HepG2 (cell line): ENCODE data around the gene HDAC5. TPM values are rescaled to one million over a fixed set of nuclear protein-coding genes. Genes with fewer than 3 reads are reported as not detected.

Experiments
- ATAC-seq: fragments of 200-7000 bp; cut with Tn5 transposase; 3 replicates; pipeline ENCODE4 v1.9.1; 2020; ENCODE audit warnings: mild to moderate bottlenecking, moderate library complexity
- BruUV-seq: library from RNA; stranded (reverse); fragments of 400-500 nt; replicated peaks from 2 replicates; lab custom pipeline; 2021; lab: Mats Ljungman, UMichigan
- CTCF ChIA-PET: fragments of 300-600 bp; formaldehyde crosslinking; extraction: SDS; loops from one replicate; lab custom pipeline; 2021; ENCODE audit warnings: low total read pairs, inconsistent platforms, low intra/inter-chr PET ratio; lab: Yijun Ruan, JAX
- POLR2A ChIA-PET: fragments of 350-600 bp; sonication (Branson Sonifier 250); formaldehyde crosslinking; loops from one replicate; lab custom pipeline; 2020; ENCODE audit warnings: antibody characterized with exemption, inconsistent platforms; lab: Yijun Ruan, JAX
- DNase-seq: peaks from one replicate; pipeline ENCODE4 v3.0.0-alpha.2; 2015; ENCODE audit warnings: low spot score
- FAIRE-seq: peaks from 3 replicates; lab custom pipeline; 2011; peaks lifted over from hg19 to GRCh38; lab: Jason Lieb, UNC
- H2AFZ ChIP-seq: one replicate; pipeline ENCODE4 v1.6.1; 2011; ENCODE audit warnings: low read length, inconsistent platforms
- H3K27ac ChIP-seq: fragments of 300-600 bp; 3 replicates; pipeline ENCODE4 v1.8.0; 2011; ENCODE audit warnings: mixed run types, mild to moderate bottlenecking, mixed read lengths, low read length, inconsistent platforms; ENCODE audit not compliant: insufficient read depth; ENCODE audit errors: extremely low read length
- H3K27me3 ChIP-seq, 2 experiments: fragments of 200-600 bp in 1 of 2; 2 replicates in 1 of 2; 3 replicates in 1 of 2; pipeline versions ENCODE4 v1.6.0 to v1.8.0; 2011; ENCODE audit warnings: low read length in 2 of 2, mild to moderate bottlenecking in 2 of 2, moderate library complexity in 2 of 2, inconsistent platforms in 1 of 2; ENCODE audit not compliant: insufficient read depth in 2 of 2, control insufficient read depth in 1 of 2
- H3K36me3 ChIP-seq, 2 experiments: fragments of 200-600 bp in 1 of 2; replicated peaks in 1 of 2; 2 replicates in 1 of 2; 3 replicates in 1 of 2; pipeline versions ENCODE4 v1.5.1 to v1.8.0; 2011; ENCODE audit warnings: low read length in 2 of 2, inconsistent platforms in 1 of 2; ENCODE audit not compliant: insufficient read depth in 2 of 2, control insufficient read depth in 1 of 2
- H3K4me1 ChIP-seq: 2 replicates; pipeline ENCODE4 v1.5.1; 2012; ENCODE audit warnings: low read length, inconsistent platforms; ENCODE audit not compliant: insufficient read depth
- H3K4me2 ChIP-seq: 2 replicates; pipeline ENCODE4 v1.6.0; 2011; ENCODE audit warnings: low read depth, low read length, inconsistent platforms
- H3K4me3 ChIP-seq, 3 experiments: fragments of 200-600 bp in 1 of 3; sonication (generic), shearing (Covaris generic) in 1 of 3; replicated peaks in 1 of 3; 2 replicates each; pipeline ENCODE4 v1.5.1; 2011 to 2016; ENCODE audit warnings: low read length in 3 of 3, inconsistent platforms in 2 of 3, low read depth in 2 of 3, mild to moderate bottlenecking in 2 of 3, control low read depth in 1 of 3, mixed read lengths in 1 of 3; ENCODE audit not compliant: insufficient read depth in 1 of 3
- H3K79me2 ChIP-seq: one replicate; pipeline ENCODE4 v1.6.1; 2011; ENCODE audit warnings: low read length, inconsistent platforms; ENCODE audit not compliant: insufficient read depth
- H3K9ac ChIP-seq: 2 replicates; pipeline ENCODE4 v1.6.0; 2011; ENCODE audit warnings: mild to moderate bottlenecking, low read depth, low read length, inconsistent platforms; ENCODE audit not compliant: insufficient read depth
- H3K9me3 ChIP-seq: 2 replicates; pipeline ENCODE4 v1.5.1; 2012; ENCODE audit warnings: mild to moderate bottlenecking, low read length
- H4K20me1 ChIP-seq: 2 replicates; pipeline ENCODE4 v1.6.0; 2011; ENCODE audit warnings: inconsistent platforms, mild to moderate bottlenecking, low read length, moderate library complexity; ENCODE audit not compliant: insufficient read depth
- BRCA1 ChIP-seq: sonication (generic); formaldehyde crosslinking; IDR thresholded peaks from 2 replicates; pipeline ENCODE4 v1.4.0; 2020; ENCODE audit warnings: missing genetic modification reagents
- CAMTA2 ChIP-seq: sonication (generic); formaldehyde crosslinking; IDR thresholded peaks from 2 replicates; pipeline ENCODE4 v1.4.0; 2020; ENCODE audit warnings: mild to moderate bottlenecking, missing genetic modification reagents, borderline replicate concordance
- HNF4A ChIP-seq: sonication (generic); formaldehyde crosslinking; IDR thresholded peaks from 2 replicates; pipeline ENCODE4 v1.4.0; 2020; ENCODE audit warnings: missing genetic modification reagents
- KMT2B ChIP-seq: IDR thresholded peaks from 2 replicates; pipeline ENCODE4 v1.6.1; 2016; ENCODE audit warnings: missing genetic modification reagents, missing compliant biosample characterization
- TEAD3 ChIP-seq: optimal IDR thresholded peaks from 2 replicates; pipeline ENCODE3; 2016; ENCODE audit warnings: borderline replicate concordance
- THAP11 ChIP-seq: IDR thresholded peaks from 2 replicates; pipeline ENCODE4 v1.6.1; 2016; ENCODE audit warnings: missing biosample characterization, missing genetic modification reagents
- ZMYM3 ChIP-seq: sonication (generic); formaldehyde crosslinking; IDR thresholded peaks from 2 replicates; pipeline ENCODE4 v1.5.1; 2020; ENCODE audit warnings: mild to moderate bottlenecking, missing genetic modification reagents
- ZNF121 ChIP-seq: sonication (generic); formaldehyde crosslinking; IDR thresholded peaks from 2 replicates; pipeline ENCODE4 v1.5.0; 2020; ENCODE audit warnings: mild to moderate bottlenecking, missing genetic modification reagents
- ZNF362 ChIP-seq: sonication (generic); formaldehyde crosslinking; IDR thresholded peaks from 2 replicates; pipeline ENCODE4 v1.4.0; 2020; ENCODE audit warnings: missing genetic modification reagents, mild to moderate bottlenecking, borderline replicate concordance
- ZNF501 ChIP-seq: sonication (generic); formaldehyde crosslinking; IDR thresholded peaks from 2 replicates; pipeline ENCODE4 v1.5.1; 2020; ENCODE audit warnings: mild to moderate bottlenecking, moderate library complexity, missing genetic modification reagents
- ZNF503 ChIP-seq: sonication (generic); formaldehyde crosslinking; IDR thresholded peaks from 2 replicates; pipeline ENCODE4 v1.4.0; 2020; ENCODE audit warnings: missing genetic modification reagents
- ZNF629 ChIP-seq: sonication (generic); formaldehyde crosslinking; conservative IDR thresholded peaks from 2 replicates; pipeline ENCODE4 v1.5.0; 2020; ENCODE audit warnings: missing genetic modification reagents
- ZNF878 ChIP-seq: sonication (generic); formaldehyde crosslinking; IDR thresholded peaks from 2 replicates; pipeline ENCODE4 v1.8.1; 2023; ENCODE audit warnings: mild to moderate bottlenecking, missing genetic modification reagents, moderate library complexity
- WGBS: methylation state at CpG from one replicate; pipeline ENCODE4 v1.1.6; 2017; ENCODE audit warnings: low lambda C conversion rate; 5-methylcytosine and 5-hydroxymethylcytosine counted together
- in situ Hi-C: cut with HindIII; loops from 2 replicates; pipeline ENCODE4 v1.10.0; 2017; ENCODE audit warnings: low pct_unique_long_range_greater_than_20kb; ENCODE audit not compliant: extremely low pct_ligation_motif_present
- intact Hi-C: fragments of 100-400 bp; cut with micrococcal nuclease; formaldehyde crosslinking; loops from one replicate; pipeline ENCODE4 v1.10.0; 2022; ENCODE audit not compliant: unreplicated experiment
- polyA plus RNA-seq, 8 experiments: library from polyadenylated mRNA; depleted of rRNA in 3 of 8; stranded (reverse) in 7 of 8; unstranded in 1 of 8; fragments of >200 nt; fragmentation: Illumina TruSeq in 4 of 8; extraction: Trizol in 4 of 8; gene quantifications; 2 replicates each; pipeline versions ENCODE4 v1.2.1 to v1.2.3, GENCODE V29; 2011 to 2016; ENCODE audit warnings: low read depth in 4 of 8, missing spikeins in 1 of 8, mixed read lengths in 1 of 8; ENCODE audit not compliant: insufficient read depth in 1 of 8
- total RNA-seq, 5 experiments: library from RNA; depleted of rRNA; stranded (reverse); fragments of >200 nt; fragmentation: Illumina TruSeq; extraction: Trizol; gene quantifications; 2 replicates each; pipeline ENCODE4 v1.2.3, GENCODE V29; 2016; ENCODE audit warnings: low read depth in 1 of 5
- TF ChIP-seq, protein P1 (sequence below): sonication (generic); formaldehyde crosslinking; IDR thresholded peaks from 2 replicates; pipeline ENCODE4 v1.5.1; 2020; ENCODE audit warnings: mild to moderate bottlenecking, missing genetic modification reagents, borderline replicate concordance
- TF ChIP-seq, protein P2 (sequence below): sonication (generic); formaldehyde crosslinking; IDR thresholded peaks from 2 replicates; pipeline ENCODE4 v1.8.1; 2023; ENCODE audit warnings: mild to moderate bottlenecking, inconsistent platforms, moderate library complexity, missing genetic modification reagents, borderline replicate concordance

HDAC5 gene
- total and polyA plus RNA-seq, 2 of the 13 experiments (the other 11 are each of a cell fraction or from before 2014, with no cell fraction given) = 46.4 to 85.4 TPM

DNA sequence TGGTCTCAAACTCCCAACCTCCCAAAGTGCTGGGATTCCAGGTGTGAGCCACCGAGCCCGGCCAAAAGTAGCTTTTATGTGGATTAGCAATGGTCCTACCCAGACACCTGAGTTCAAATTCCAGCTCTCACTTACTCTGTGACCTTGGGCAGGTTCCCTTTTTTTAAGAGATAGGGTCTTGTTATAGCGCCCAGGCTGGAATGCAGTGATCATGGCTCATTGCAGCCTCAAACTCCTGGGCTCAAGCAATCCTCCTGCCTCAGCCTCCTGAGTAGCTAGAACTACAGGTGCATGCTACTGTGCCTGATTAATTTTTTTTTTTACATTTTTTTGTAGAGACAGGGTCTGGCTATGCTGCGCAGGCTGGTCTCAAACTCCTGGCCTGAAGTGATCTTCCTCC is 16.6 kb downstream of the HDAC5 start:
- 56% methylated on average over 4 of the region's 4 CpGs for WGBS
- peak overlapping the region; percentile 16; the same call in 1 of the 2 replicates for H3K9ac ChIP-seq
- no TSS peak for BruUV-seq
- H3K36me3 ChIP-seq = peaks cover 0 to 1% of the 10 kb centered on the region in 2 experiments; a peak in 4 of 5 replicates
- ATAC-seq = no peak
- H3K9me3 ChIP-seq = no peaks in the 10 kb centered on the region
- in situ Hi-C loops (no loop called here), intact Hi-C loops (no loop called here)
- FAIRE-seq = no peak
- H3K79me2 ChIP-seq = peaks cover 67% of the 10 kb centered on the region
- ChIA-PET CTCF (no interaction called here), POLR2A (interaction anchor here (0.7 to 6.2 kb wide), 5 partner anchors 10 to 40 kb away, joined by 3 to 43 read pairs (median 4); partner anchors contain the start of gene G6PC3)
- H2AFZ ChIP-seq = no peak overlapping the region
- peaks cover 97% of the 10 kb centered on the region for H3K4me1 ChIP-seq
- no peak overlapping the region for H3K4me3 ChIP-seq
- H3K27me3 ChIP-seq = no peaks in the 10 kb centered on the region
- DNase-seq = no peak
- peak overlapping the region; percentile 64 for H3K4me2 ChIP-seq
- peaks cover 9% of the 10 kb centered on the region; the same call in 1 of the 2 replicates for H4K20me1 ChIP-seq
- H3K27ac ChIP-seq = peak overlapping the region; percentile 79
- TF ChIP-seq BRCA1 (CRISPR knock-in tag) = 0 out of 2 replicates have a peak, but pooled peaks have one; percentile 24
- TF ChIP-seq ZNF121 (CRISPR knock-in tag) = peak; percentile 27; the same call in 1 of the 2 replicates
- peak; percentile 38; the same call in 1 of the 2 replicates for TF ChIP-seq HNF4A (CRISPR knock-in tag)
- TF ChIP-seq ZNF878 (CRISPR knock-in tag) = no peak
- 0 out of 2 replicates have a peak, but pooled peaks have one; percentile 24 for TF ChIP-seq ZNF501 (CRISPR knock-in tag)
- TF ChIP-seq ZNF362 (CRISPR knock-in tag) = peak; percentile 45; the same call in 1 of the 2 replicates
- peak; percentile 71 for TF ChIP-seq TEAD3
- TF ChIP-seq THAP11 = no peak
- 0 out of 2 replicates have a peak, but pooled peaks have one; percentile 28 for TF ChIP-seq ZNF503
- TF ChIP-seq, protein P1, sequence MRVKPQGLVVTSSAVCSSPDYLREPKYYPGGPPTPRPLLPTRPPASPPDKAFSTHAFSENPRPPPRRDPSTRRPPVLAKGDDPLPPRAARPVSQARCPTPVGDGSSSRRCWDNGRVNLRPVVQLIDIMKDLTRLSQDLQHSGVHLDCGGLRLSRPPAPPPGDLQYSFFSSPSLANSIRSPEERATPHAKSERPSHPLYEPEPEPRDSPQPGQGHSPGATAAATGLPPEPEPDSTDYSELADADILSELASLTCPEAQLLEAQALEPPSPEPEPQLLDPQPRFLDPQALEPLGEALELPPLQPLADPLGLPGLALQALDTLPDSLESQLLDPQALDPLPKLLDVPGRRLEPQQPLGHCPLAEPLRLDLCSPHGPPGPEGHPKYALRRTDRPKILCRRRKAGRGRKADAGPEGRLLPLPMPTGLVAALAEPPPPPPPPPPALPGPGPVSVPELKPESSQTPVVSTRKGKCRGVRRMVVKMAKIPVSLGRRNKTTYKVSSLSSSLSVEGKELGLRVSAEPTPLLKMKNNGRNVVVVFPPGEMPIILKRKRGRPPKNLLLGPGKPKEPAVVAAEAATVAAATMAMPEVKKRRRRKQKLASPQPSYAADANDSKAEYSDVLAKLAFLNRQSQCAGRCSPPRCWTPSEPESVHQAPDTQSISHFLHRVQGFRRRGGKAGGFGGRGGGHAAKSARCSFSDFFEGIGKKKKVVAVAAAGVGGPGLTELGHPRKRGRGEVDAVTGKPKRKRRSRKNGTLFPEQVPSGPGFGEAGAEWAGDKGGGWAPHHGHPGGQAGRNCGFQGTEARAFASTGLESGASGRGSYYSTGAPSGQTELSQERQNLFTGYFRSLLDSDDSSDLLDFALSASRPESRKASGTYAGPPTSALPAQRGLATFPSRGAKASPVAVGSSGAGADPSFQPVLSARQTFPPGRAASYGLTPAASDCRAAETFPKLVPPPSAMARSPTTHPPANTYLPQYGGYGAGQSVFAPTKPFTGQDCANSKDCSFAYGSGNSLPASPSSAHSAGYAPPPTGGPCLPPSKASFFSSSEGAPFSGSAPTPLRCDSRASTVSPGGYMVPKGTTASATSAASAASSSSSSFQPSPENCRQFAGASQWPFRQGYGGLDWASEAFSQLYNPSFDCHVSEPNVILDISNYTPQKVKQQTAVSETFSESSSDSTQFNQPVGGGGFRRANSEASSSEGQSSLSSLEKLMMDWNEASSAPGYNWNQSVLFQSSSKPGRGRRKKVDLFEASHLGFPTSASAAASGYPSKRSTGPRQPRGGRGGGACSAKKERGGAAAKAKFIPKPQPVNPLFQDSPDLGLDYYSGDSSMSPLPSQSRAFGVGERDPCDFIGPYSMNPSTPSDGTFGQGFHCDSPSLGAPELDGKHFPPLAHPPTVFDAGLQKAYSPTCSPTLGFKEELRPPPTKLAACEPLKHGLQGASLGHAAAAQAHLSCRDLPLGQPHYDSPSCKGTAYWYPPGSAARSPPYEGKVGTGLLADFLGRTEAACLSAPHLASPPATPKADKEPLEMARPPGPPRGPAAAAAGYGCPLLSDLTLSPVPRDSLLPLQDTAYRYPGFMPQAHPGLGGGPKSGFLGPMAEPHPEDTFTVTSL (CRISPR knock-in tag) = no peak
- TF ChIP-seq CAMTA2 (CRISPR knock-in tag) = 0 out of 2 replicates have a peak, but pooled peaks have one; percentile 39
- TF ChIP-seq ZMYM3 (CRISPR knock-in tag) = peak; percentile 59; the same call in 1 of the 2 replicates
- peak; percentile 8; the same call in 1 of the 2 replicates for TF ChIP-seq ZNF629 (CRISPR knock-in tag)
- TF ChIP-seq KMT2B (CRISPR knock-in tag) = no peak
- TF ChIP-seq, protein P2, sequence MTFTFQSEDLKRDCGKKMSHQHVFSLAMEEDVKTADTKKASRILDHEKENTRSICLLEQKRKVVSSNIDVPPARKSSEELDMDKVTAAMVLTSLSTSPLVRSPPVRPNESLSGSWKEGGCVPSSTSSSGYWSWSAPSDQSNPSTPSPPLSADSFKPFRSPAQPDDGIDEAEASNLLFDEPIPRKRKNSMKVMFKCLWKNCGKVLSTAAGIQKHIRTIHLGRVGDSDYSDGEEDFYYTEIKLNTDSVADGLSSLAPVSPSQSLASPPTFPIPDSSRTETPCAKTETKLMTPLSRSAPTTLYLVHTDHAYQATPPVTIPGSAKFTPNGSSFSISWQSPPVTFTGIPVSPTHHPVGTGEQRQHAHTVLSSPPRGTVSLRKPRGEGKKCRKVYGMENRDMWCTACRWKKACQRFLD (CRISPR knock-in tag) = no peak
